Right lobe of liver (tissue), 6 donors: ENCODE measurements around the gene SOAT1. TPM values are rescaled to one million over a fixed set of nuclear protein-coding genes. Genes with fewer than 3 reads are reported as not detected.

Experiments used
- ATAC-seq, 4 donors: fragments of 200-7000 bp; cut with Tn5 transposase; one replicate each; pipeline ENCODE4 v1.9.1; 2020; ENCODE audit warnings: mild to moderate bottlenecking in 4 of 4, moderate library complexity in 4 of 4
- DNase-seq, 3 donors: peaks; one replicate each; pipeline ENCODE4 v3.0.0-alpha.2; 2020
- H3K27ac ChIP-seq, 3 donors: fragments of 200-600 bp; one replicate each; pipeline ENCODE4 v1.8.0; 2022
- H3K27me3 ChIP-seq, 2 donors: fragments of 200-600 bp; one replicate each; pipeline ENCODE4 v1.8.0; 2022
- H3K36me3 ChIP-seq, 4 donors: fragments of 200-600 bp; sonication (generic) in 1 of 4; one replicate each; pipeline versions ENCODE4 v1.5.1 to v1.8.0; 2017 to 2022; ENCODE audit warnings: control low read depth in 1 of 4
- H3K4me1 ChIP-seq, 4 donors: fragments of 200-600 bp; sonication (generic) in 1 of 4; one replicate each; pipeline versions ENCODE4 v1.5.1 to v1.8.0; 2017 to 2022; ENCODE audit warnings: control low read depth in 1 of 4
- H3K4me3 ChIP-seq, 3 donors: fragments of 200-600 bp; one replicate each; pipeline ENCODE4 v1.8.0; 2022
- H3K9me3 ChIP-seq, 4 donors: fragments of 200-600 bp; sonication (generic) in 1 of 4; one replicate each; pipeline versions ENCODE4 v1.5.1 to v1.8.0; 2017 to 2022; ENCODE audit warnings: control low read depth in 1 of 4
- CTCF ChIP-seq, 4 donors: fragments of 200-600 bp in 3 of 4; fragments of 450-650 bp in 1 of 4; IDR thresholded peaks; one replicate each; pipeline versions ENCODE4 v1.5.1 to v1.8.0; 2016 to 2022; ENCODE audit warnings: antibody characterized with exemption in 4 of 4, mild to moderate bottlenecking in 2 of 4
- POLR2A ChIP-seq: fragments of 450-650 bp; IDR thresholded peaks from one replicate; pipeline ENCODE4 v1.6.1; 2017; ENCODE audit warnings: antibody characterized with exemption, mild to moderate bottlenecking
- WGBS: methylation state at CpG from one replicate; pipeline ENCODE4 v1.1.6; 2018; ENCODE audit warnings: low coverage, low lambda C conversion rate; ENCODE audit not compliant: insufficient coverage; ENCODE audit errors: missing lambda C conversion rate; 5-methylcytosine and 5-hydroxymethylcytosine counted together
- intact Hi-C, 2 donors: fragments of 100-400 bp; cut with DNase I; formaldehyde crosslinking; loops; one replicate each; pipeline versions ENCODE4 v1.11.2 to v1.14.1; 2022
- total RNA-seq, 6 experiments: library from RNA; depleted of rRNA in 2 of 6; stranded (reverse); fragments of >200 nt in 2 of 6; fragmentation: NEBNext Ultra II Directional in 3 of 6; extraction: Animal tissue kit (Norgen Biotek cat#: 25700) in 3 of 6; gene quantifications; one replicate each; pipeline versions ENCODE4 v1.1.0 to v1.2.4, GENCODE V29; 2016 to 2023
- donor health status: DM: no; HTN: yes; CAD: no.
- donor health status: DM: no; HTN: no; CAD: no.
- donor health status: DM: no; HTN: no; CAD: no.
- donor health status: DM: no; HTN: yes; CAD: no.
- donor health status: DM: no; HTN: yes; CAD: no.

The SOAT1 gene
- total RNA-seq, 6 experiments from 2014 or later: 5.8 to 20.5 (median 14.3) TPM

DNA sequence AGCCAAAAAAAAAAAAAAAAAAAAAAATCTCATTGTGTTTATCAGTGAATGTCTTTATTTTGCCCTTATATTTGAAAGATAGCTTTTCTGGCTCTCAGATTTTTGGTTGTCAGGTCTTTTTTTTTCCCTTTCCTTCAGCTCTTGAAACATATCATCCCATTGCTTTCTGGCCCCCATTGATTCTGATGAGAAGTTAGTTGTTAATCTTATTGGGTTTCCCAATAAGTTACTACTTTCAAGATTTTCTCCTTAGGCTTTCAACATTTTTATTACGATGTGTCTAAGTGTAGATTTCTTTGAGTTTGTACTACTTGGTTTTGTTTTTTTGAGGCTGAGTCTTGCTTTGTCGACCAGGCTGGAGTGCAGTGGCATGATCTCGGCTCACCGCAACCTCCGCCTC lies 14.7 kb upstream of the SOAT1 start:
- TF ChIP-seq POLR2A (no peak), CTCF (IDR thresholded peaks at IDR 0.05) (no peak)
- Histone ChIP-seq H3K27me3 (no peaks in the 10 kb centered on the region), H3K4me3 (no peak overlapping the region), H3K4me1 (no peaks in the 10 kb centered on the region), H3K36me3 (no peaks in the 10 kb centered on the region), H3K9me3 (no peaks in the 10 kb centered on the region), H3K27ac (no peak overlapping the region)
- DNase-seq (no peak), ATAC-seq (no peak)
- intact Hi-C loops: no loop called here
- 94% methylated on average over 5 of the region's 5 CpGs for whole genome bisulfite sequencing

- Histone ChIP-seq H3K4me1 (peaks cover 0 to 16% (median 4%) of the 10 kb centered on the region in 4 donors), H3K27ac (no peak overlapping the region), H3K27me3 (no peaks in the 10 kb centered on the region), H3K4me3 (no peak overlapping the region), H3K9me3 (no peaks in the 10 kb centered on the region), H3K36me3 (no peaks in the 10 kb centered on the region)
- DNase-seq (no peak), ATAC-seq (no peak)
- WGBS: 85% methylated on average over 2 of the region's 2 CpGs
- intact Hi-C loops: no loop called here
- TF ChIP-seq POLR2A (no peak), CTCF (IDR thresholded peaks at IDR 0.05) (no peak)
Observed at GRCh38 chr1:179283992-179284391, 9.6 kb upstream of the SOAT1 start.

DNA sequence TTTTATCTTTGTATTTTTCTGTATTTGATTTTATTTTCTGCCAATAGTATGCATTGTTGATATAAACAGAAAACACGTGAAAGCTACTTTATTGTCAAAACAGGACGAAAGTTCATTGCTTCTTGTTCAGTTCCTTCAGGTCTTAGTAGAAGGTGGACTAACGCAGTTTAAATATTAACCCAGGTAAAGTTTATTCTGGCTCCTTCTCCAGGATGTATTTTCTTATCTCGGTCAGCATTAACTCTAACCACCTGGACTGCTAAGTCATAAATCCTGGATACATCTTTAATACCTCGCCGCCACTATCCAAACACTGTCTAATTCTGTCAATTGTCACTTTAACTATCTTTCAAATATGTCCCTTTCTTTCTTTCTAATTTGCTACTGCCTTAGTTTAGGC lies 5.7 kb upstream of the SOAT1 start:
- intact Hi-C loops: no loop called here
- DNase-seq (no peak), ATAC-seq (peak; percentile 85 to 87 (median 86))
- 19% methylated on average over 6 of the region's 6 CpGs for WGBS
- TF ChIP-seq CTCF (IDR thresholded peaks at IDR 0.05) (no peak), POLR2A (no peak)
- Histone ChIP-seq H3K27me3 (no peaks in the 10 kb centered on the region), H3K27ac (peak overlapping the region in 2 of 3 donors; percentile 43 to 61), H3K36me3 (no peaks in the 10 kb centered on the region), H3K9me3 (no peaks in the 10 kb centered on the region), H3K4me1 (peaks cover 0 to 24% (median 5%) of the 10 kb centered on the region in 4 donors), H3K4me3 (peak overlapping the region in 1 of 3 donors; percentile 3)

DNA sequence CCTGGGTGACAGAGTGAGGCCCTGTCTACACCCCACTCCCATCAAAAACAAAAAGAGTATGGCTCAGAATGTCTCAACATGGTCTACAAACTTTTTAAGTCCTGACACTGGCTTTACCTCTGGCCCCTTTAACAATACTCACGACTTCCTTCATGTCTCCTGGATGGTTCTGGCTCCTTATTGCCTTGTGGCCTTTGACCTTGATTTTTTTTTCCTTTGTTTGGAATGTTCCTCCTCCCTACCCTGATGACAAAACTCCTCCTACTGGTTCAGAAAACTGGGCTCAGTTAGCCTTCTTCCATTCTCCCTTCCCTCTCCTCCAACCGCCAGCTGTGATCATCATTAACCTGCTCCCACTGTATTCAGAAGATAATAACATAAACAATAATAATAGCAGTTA lies 4.6 kb upstream of the SOAT1 start:
- intact Hi-C loops: no loop called here

More for the DNA sequence above, 4.6 kb upstream of the SOAT1 start:
- H3K4me3 ChIP-seq: no peak overlapping the region
- no peaks in the 10 kb centered on the region for H3K36me3 ChIP-seq
- no peaks in the 10 kb centered on the region for H3K9me3 ChIP-seq
- peaks cover 0 to 27% (median 7%) of the 10 kb centered on the region in 4 donors for H3K4me1 ChIP-seq
- H3K27ac ChIP-seq: no peak overlapping the region
- H3K27me3 ChIP-seq: no peaks in the 10 kb centered on the region
- no peak for ATAC-seq
- WGBS: 80% methylated on average over 2 of the region's 2 CpGs
- TF ChIP-seq POLR2A: no peak
- no peak for TF ChIP-seq CTCF (IDR thresholded peaks at IDR 0.05)
- no peak for DNase-seq
